Suprapubic skin (tissue), 4 donors: ENCODE results near the gene ADAP1. TPM values are rescaled to one million over a fixed set of nuclear protein-coding genes. Genes with fewer than 3 reads are reported as not detected.
A peak's percentile ranks its signal among the peaks of the same experiment; 100 is the strongest.

Experiments used
- DNase-seq, 2 donors: peaks; one replicate each; pipeline ENCODE4 v3.0.0-alpha.2; 2019; ENCODE audit warnings: low spot score in 2 of 2
- H3K27ac ChIP-seq: fragments of 200-600 bp; sonication (generic); one replicate; pipeline ENCODE4 v1.5.1; 2019
- H3K27me3 ChIP-seq: fragments of 200-600 bp; sonication (generic); one replicate; pipeline ENCODE4 v1.5.1; 2019
- H3K36me3 ChIP-seq: fragments of 200-600 bp; sonication (generic); one replicate; pipeline ENCODE4 v1.5.1; 2019
- H3K4me1 ChIP-seq: fragments of 200-600 bp; sonication (generic); one replicate; pipeline ENCODE4 v1.5.1; 2019
- H3K4me3 ChIP-seq: fragments of 200-600 bp; sonication (generic); one replicate; pipeline ENCODE4 v1.5.1; 2019; ENCODE audit warnings: mild to moderate bottlenecking
- H3K9me3 ChIP-seq: fragments of 200-600 bp; sonication (generic); one replicate; pipeline ENCODE4 v1.5.1; 2019
- EP300 ChIP-seq: sonication (generic); formaldehyde crosslinking; IDR thresholded peaks from one replicate; pipeline ENCODE4 v1.6.1; 2017; ENCODE audit warnings: antibody characterized with exemption
- POLR2A ChIP-seq, 2 donors: fragments of 450-650 bp; IDR thresholded peaks; one replicate each; pipeline ENCODE4 v1.6.1; 2017; ENCODE audit warnings: antibody characterized with exemption in 2 of 2, mild to moderate bottlenecking in 2 of 2, moderate library complexity in 2 of 2
- POLR2AphosphoS5 ChIP-seq, 3 donors: sonication (generic); formaldehyde crosslinking; IDR thresholded peaks; one replicate each; pipeline ENCODE4 v1.6.1; 2017; ENCODE audit warnings: antibody characterized with exemption in 3 of 3
- WGBS: methylation state at CpG from one replicate; pipeline ENCODE4 v1.1.5; 2018; 5-methylcytosine and 5-hydroxymethylcytosine counted together
- total RNA-seq, 4 donors: library from RNA; depleted of rRNA; stranded (reverse); fragments of >200 nt; gene quantifications; one replicate each; pipeline ENCODE4 v1.1.0, GENCODE V29; 2016
- TF ChIP-seq, protein P1 (sequence below), 2 donors: fragments of 200-600 bp in 1 of 2; fragments of 450-650 bp in 1 of 2; sonication (generic) in 1 of 2; IDR thresholded peaks; one replicate each; pipeline ENCODE4 v1.5.1; 2016 to 2019; ENCODE audit warnings: antibody characterized with exemption in 2 of 2, mild to moderate bottlenecking in 1 of 2, moderate library complexity in 1 of 2

Gene ADAP1
- total RNA-seq, 4 donors from 2014 or later = 4.1 to 9.1 (median 6.3) TPM

DNA sequence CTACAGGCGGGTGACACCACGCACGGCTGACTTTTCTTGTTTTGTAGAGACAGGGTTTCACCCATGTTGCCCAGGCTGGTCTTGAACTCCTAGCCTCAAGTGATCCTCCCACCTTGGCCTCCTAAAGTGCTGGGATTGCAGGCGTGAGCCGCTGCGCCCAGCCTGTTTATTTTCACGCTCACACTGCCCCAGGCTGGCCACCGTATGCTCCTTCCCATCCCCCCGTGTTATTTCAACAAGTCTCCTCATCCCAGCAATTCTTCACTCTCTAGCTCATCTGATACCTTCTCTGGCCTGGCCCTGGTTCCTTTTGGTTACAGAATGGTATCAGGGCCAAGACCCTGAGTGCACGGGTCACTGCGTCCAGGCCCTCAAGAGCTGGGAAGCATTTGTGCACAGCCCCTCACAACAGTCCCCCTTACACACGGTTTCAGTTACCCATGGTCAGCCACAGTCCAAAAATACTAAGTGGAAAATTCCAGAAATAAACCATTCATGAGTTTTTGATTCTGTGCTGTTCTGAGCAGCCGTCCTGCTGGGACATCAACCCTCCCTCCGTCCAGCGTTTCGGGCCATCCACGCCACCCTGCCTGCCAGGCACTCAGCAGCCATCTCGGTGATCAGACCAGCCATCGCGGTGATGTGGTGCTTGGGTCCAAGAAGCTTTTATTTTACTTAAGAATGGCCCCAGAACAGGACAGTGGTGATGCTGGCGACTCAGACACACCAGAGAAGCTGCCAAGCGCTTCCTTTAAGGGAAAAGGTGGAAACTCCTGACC lies 12.0 kb upstream of the ADAP1 start:
- Histone ChIP-seq H3K4me1 (peaks cover 31% of the 10 kb centered on the region), H3K36me3 (peaks cover 45% of the 10 kb centered on the region), H3K4me3 (no peak overlapping the region), H3K9me3 (no peaks in the 10 kb centered on the region), H3K27me3 (peaks cover 7% of the 10 kb centered on the region), H3K27ac (no peak overlapping the region)
- 86% methylated on average over 22 of the region's 22 CpGs for WGBS
- no peak for DNase-seq
- TF ChIP-seq, protein P1, sequence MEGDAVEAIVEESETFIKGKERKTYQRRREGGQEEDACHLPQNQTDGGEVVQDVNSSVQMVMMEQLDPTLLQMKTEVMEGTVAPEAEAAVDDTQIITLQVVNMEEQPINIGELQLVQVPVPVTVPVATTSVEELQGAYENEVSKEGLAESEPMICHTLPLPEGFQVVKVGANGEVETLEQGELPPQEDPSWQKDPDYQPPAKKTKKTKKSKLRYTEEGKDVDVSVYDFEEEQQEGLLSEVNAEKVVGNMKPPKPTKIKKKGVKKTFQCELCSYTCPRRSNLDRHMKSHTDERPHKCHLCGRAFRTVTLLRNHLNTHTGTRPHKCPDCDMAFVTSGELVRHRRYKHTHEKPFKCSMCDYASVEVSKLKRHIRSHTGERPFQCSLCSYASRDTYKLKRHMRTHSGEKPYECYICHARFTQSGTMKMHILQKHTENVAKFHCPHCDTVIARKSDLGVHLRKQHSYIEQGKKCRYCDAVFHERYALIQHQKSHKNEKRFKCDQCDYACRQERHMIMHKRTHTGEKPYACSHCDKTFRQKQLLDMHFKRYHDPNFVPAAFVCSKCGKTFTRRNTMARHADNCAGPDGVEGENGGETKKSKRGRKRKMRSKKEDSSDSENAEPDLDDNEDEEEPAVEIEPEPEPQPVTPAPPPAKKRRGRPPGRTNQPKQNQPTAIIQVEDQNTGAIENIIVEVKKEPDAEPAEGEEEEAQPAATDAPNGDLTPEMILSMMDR (IDR thresholded peaks at IDR 0.05) = no peak
- TF ChIP-seq EP300 (no peak), POLR2AphosphoS5 (IDR thresholded peaks at IDR 0.05) (no peak), POLR2A (IDR thresholded peaks at IDR 0.05) (no peak)

DNA sequence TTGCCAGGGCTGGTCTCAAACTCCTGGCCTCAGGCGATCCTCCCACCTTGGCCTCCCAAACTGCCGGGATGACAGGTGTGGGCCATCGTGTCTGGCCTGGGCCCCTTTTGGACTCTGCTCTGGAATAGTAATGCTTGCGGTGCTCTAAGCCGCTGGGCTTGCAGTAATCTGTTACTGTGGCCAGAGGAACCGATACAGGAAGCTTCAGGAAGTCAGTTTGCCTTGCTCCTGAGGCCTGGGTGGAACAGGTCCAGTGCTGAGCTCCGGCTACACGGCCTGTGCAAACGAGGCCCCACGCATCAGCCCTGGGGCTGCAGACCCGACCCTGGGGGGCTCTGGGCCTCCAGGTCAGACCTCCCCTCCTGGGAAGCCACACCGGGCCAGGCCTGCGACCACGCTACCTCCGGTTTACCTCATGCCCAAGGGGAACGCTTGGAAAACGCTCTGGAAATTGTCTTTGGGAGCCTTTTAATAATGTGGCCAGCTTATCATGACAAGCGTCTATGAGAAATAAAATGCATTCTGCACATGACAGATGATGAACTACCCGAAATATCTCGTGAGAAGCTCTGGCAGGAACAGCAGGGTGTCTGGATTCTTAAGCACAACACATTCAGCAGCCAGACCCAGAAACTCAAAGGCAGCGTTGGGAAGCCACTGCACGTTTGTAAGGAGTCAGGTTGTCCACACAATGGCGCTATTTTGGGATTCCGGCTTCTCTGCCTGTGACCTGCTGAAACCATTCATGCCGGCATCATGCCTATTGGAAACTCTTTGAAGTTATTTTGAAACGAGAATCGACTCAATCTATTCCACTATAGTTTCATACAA lies 10.1 kb upstream of the ADAP1 start:
- peak in 1 of 2 donors; percentile 71 for DNase-seq
- WGBS = 18% methylated on average over 13 of the region's 27 CpGs

DNA sequence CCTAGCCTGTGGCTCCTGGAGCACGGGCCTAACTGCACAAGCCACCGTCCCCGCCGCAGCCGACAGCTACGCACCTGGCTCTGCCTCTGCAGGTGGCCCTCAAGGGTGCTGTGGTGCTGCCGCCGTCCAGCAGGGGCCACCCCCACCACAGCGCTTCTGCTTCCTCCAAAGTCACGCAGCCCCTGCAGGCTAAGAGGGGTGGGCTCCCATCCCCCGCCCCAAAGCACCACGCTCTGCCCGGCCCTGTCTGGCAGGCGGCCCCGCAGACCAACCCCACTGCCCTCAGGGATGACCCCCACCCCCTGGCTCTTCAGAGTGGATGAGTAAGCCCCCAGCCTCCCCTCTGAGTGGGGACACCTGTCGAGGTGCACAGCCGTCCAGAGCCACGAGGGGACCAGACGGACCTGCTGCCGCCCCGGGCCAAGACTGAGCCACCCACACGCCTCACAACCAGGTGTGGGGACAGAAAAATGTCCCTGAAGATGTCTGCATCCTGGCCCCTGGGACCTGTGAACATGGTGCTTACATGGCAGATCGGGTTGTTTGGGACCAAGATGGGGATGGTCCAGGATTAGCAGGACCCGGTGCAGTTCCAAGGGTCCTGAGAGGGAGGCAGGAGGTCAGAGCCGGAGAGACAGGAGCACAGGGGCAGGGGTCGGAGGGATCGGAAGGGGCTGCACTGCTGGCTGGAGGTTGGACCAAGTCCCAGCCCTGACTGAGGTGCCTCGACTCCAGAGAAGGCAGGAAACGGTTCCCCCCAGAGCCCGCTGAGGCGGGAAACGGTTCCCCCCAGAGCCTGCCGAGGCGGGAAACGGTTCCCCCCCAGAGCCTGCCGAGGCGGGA lies 9.0 kb upstream of the ADAP1 start:
- 18% methylated on average over 14 of the region's 37 CpGs for WGBS
- Histone ChIP-seq H3K27ac (no peak overlapping the region), H3K9me3 (no peaks in the 10 kb centered on the region), H3K4me3 (no peak overlapping the region), H3K36me3 (peaks cover 19% of the 10 kb centered on the region), H3K4me1 (peaks cover 31% of the 10 kb centered on the region), H3K27me3 (peaks cover 7% of the 10 kb centered on the region)
- TF ChIP-seq POLR2A (IDR thresholded peaks at IDR 0.05) = no peak
- TF ChIP-seq, protein P1 (IDR thresholded peaks at IDR 0.05) = no peak
- no peak for TF ChIP-seq POLR2AphosphoS5 (IDR thresholded peaks at IDR 0.05)
- no peak for TF ChIP-seq EP300
- DNase-seq = peak in 1 of 2 donors; percentile 64

More for the DNA sequence above, 10.1 kb upstream of the ADAP1 start:
- Histone ChIP-seq H3K9me3 (no peaks in the 10 kb centered on the region), H3K4me3 (no peak overlapping the region), H3K4me1 (peaks cover 31% of the 10 kb centered on the region), H3K27ac (peak overlapping the region; percentile 58), H3K27me3 (peaks cover 7% of the 10 kb centered on the region), H3K36me3 (peaks cover 30% of the 10 kb centered on the region)
- TF ChIP-seq POLR2AphosphoS5 (IDR thresholded peaks at IDR 0.05) (no peak), POLR2A (IDR thresholded peaks at IDR 0.05) (no peak), EP300 (no peak)
- TF ChIP-seq, protein P1 (IDR thresholded peaks at IDR 0.05) = no peak

DNA sequence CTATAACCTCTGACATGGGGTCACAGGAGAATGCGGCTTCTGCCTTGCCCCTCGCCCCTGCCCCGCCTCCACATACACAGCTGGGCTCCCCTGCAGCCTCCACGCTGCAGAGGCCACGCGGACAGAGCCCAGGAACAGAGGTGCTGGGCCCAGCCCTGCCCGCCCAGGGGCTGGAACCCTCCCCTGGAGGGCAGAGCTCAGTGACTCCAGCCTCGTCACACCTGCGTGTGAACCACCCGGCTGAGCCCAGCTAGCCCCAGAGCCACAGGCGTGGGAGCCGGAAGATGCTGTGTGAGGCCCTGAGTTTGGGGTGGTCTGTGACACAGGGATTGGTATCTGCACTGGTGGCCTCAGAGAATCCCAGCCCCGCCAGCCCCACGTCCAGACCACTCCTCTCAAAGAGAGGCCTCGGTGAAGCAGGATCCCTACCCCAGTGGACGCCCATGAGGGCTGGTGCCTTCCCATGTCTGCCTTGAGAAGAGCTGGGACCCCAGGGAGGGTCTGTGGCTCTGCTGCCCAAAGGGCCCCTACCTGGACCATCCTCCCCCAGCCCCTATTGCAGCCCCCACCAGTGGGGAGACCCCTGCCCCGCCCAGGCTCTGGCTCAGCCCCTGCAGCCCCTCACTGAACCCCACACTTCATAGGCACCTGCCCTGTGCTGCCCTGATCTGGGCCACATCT lies 8.1 kb upstream of the ADAP1 start:
- 76% methylated on average over 4 of the region's 17 CpGs for WGBS
- peaks cover 31% of the 10 kb centered on the region for H3K4me1 ChIP-seq
- peak in 1 of 2 donors; percentile 58 for DNase-seq
- no peak overlapping the region for H3K4me3 ChIP-seq
- H3K9me3 ChIP-seq = no peaks in the 10 kb centered on the region
- no peak overlapping the region for H3K27ac ChIP-seq
- no peak for TF ChIP-seq POLR2AphosphoS5 (IDR thresholded peaks at IDR 0.05)
- TF ChIP-seq POLR2A (IDR thresholded peaks at IDR 0.05) = no peak
- peaks cover 10% of the 10 kb centered on the region for H3K36me3 ChIP-seq
- peaks cover 11% of the 10 kb centered on the region for H3K27me3 ChIP-seq
